ENCODE results near the gene CASTOR1.

The CASTOR1 gene

GRCh38 chr22:30267382-30268302 lies 21.7 kb downstream of the CASTOR1 start (continued):
- TF ChIP-seq ZNF624 (tag by site-specific recombination; IDR thresholded peaks at IDR 0.05), result no peak

GRCh38 chr22:30266445-30267381 lies 22.6 kb downstream of the CASTOR1 start, which contains the start of gene OSM:
OSM (minus strand) TSS chr22:30266851; CDS start chr22:30266799, 52 bp downstream.
- TF ChIP-seq ELK4 (IDR thresholded peaks at IDR 0.05; ENCODE audit: borderline replicate concordance, low read depth, low read length), result no peak
- 0 out of 2 replicates have a peak, but pooled peaks have one; percentile 9 for TF ChIP-seq PATZ1 (tag by site-specific recombination; IDR thresholded peaks at IDR 0.05)
- peak; percentile 38; the same call in 1 of the 2 replicates for TF ChIP-seq ZIC2 (tag by site-specific recombination; IDR thresholded peaks at IDR 0.05)
- Histone ChIP-seq H3K9me3 (ENCODE audit: control insufficient read depth, insufficient read depth, low read depth, low read length) (no peaks in the 10 kb centered on the region), H3K27ac (ENCODE audit: extremely low read depth, low read depth, low read length) (no peak within 1 kb of the TSS), H3K4me3 (ENCODE audit: low read depth, low read length) (no peak within 1 kb of the TSS), H3K36me3 (ENCODE audit: control insufficient read depth in 2 of 2, insufficient read depth in 1 of 2, low read length in 2 of 2) (no peaks in the 10 kb centered on the region), H3K4me1 (ENCODE audit: control insufficient read depth, insufficient read depth, low read length) (no peaks in the 10 kb centered on the region)
- ChIA-PET CTCF (interaction anchor here (2.6 kb wide), 1 partner anchor 11 kb away, joined by 6 read pairs; no protein-coding TSS in a partner anchor), POLR2A (interaction anchor here (0.6 kb wide), 1 partner anchor 462 kb away, joined by 5 read pairs; no protein-coding TSS in a partner anchor)

- H3K9me3 ChIP-seq (ENCODE audit: control insufficient read depth, insufficient read depth, low read depth, low read length), result no peaks in the 10 kb centered on the region
- H3K27ac ChIP-seq (ENCODE audit: extremely low read depth, low read depth, low read length), result no peak overlapping the region
- no peaks in the 10 kb centered on the region for H3K36me3 ChIP-seq (ENCODE audit: control insufficient read depth in 2 of 2, insufficient read depth in 1 of 2, low read length in 2 of 2)
- ChIA-PET POLR2A (interaction anchor here (0.6 kb wide), 1 partner anchor 463 kb away, joined by 5 read pairs; no protein-coding TSS in a partner anchor), CTCF (interaction anchor here (3.4 kb wide), 1 partner anchor 21 kb away, joined by 54 read pairs; no protein-coding TSS in a partner anchor)
- no peak overlapping the region for H3K4me3 ChIP-seq (ENCODE audit: low read depth, low read length)
- H3K4me1 ChIP-seq (ENCODE audit: control insufficient read depth, insufficient read depth, low read length), result no peaks in the 10 kb centered on the region
- no peak for TF ChIP-seq ZNF571 (tag by site-specific recombination; IDR thresholded peaks at IDR 0.05)
- TF ChIP-seq GLIS2 (tag by site-specific recombination; IDR thresholded peaks at IDR 0.05), result peak; percentile 53
- TF ChIP-seq ZFP69B (tag by site-specific recombination; IDR thresholded peaks at IDR 0.05), result 0 out of 2 replicates have a peak, but pooled peaks have one; percentile 33
- peak; percentile 24; the same call in 1 of the 2 replicates for TF ChIP-seq HIC1 (tag by site-specific recombination; IDR thresholded peaks at IDR 0.05)
- TF ChIP-seq ZNF776 (tag by site-specific recombination; IDR thresholded peaks at IDR 0.05; ENCODE audit: borderline replicate concordance), result no peak
- TF ChIP-seq KLF9 (tag by site-specific recombination; IDR thresholded peaks at IDR 0.05; ENCODE audit: low read depth), result peak; percentile 57
- TF ChIP-seq GLIS1 (tag by site-specific recombination; IDR thresholded peaks at IDR 0.05), result 0 out of 2 replicates have a peak, but pooled peaks have one; percentile 31
- no peak for TF ChIP-seq GFI1B (tag by site-specific recombination; IDR thresholded peaks at IDR 0.05)
- TF ChIP-seq ZBTB20 (tag by site-specific recombination; IDR thresholded peaks at IDR 0.05), result 0 out of 2 replicates have a peak, but pooled peaks have one; percentile 16
- TF ChIP-seq ZFHX2 (tag by site-specific recombination; conservative IDR thresholded peaks at IDR 0.05), result peak; percentile 79
- TF ChIP-seq IKZF3 (tag by site-specific recombination; IDR thresholded peaks at IDR 0.05), result no peak
- peak; percentile 73 for TF ChIP-seq ATF2 (tag by site-specific recombination; IDR thresholded peaks at IDR 0.05; ENCODE audit: low read depth)
- peak; percentile 80; the same call in 1 of the 2 replicates for TF ChIP-seq ZNF692 (tag by site-specific recombination; IDR thresholded peaks at IDR 0.05)
Measured at GRCh38 chr22:30265823-30266444, 23.4 kb downstream of the CASTOR1 start.
